Keratinocyte (primary cell): Measurements from ENCODE around the gene CACNG4. TPM values are rescaled to one million over a fixed set of nuclear protein-coding genes. Genes with fewer than 3 reads are reported as not detected.

Source experiments
- DNase-seq: peaks from one replicate; pipeline ENCODE4 v3.0.0-alpha.2; 2011; ENCODE audit warnings: low read depth, missing footprints, low spot score
- FAIRE-seq: peaks from 2 replicates; lab custom pipeline; 2011; peaks lifted over from hg19 to GRCh38; lab: Jason Lieb, UNC
- H2AFZ ChIP-seq: 2 replicates; pipeline ENCODE4 v1.6.0; 2012; ENCODE audit warnings: low read length, control low read depth, inconsistent platforms; ENCODE audit not compliant: control insufficient read depth
- H3K27ac ChIP-seq: 2 replicates; pipeline ENCODE4 v1.5.1; 2011; ENCODE audit warnings: low read length; ENCODE audit not compliant: control insufficient read depth, insufficient read depth
- H3K27me3 ChIP-seq: 3 replicates; pipeline ENCODE4 v1.6.0; 2011; ENCODE audit warnings: low read length; ENCODE audit not compliant: control insufficient read depth, insufficient read depth; ENCODE audit errors: extremely low read depth
- H3K36me3 ChIP-seq, 2 experiments: 2 replicates in 1 of 2; 3 replicates in 1 of 2; pipeline ENCODE4 v1.5.1; 2011; ENCODE audit warnings: low read length in 2 of 2, mild to moderate bottlenecking in 1 of 2; ENCODE audit not compliant: control insufficient read depth in 2 of 2, insufficient read depth in 2 of 2; ENCODE audit errors: extremely low read depth in 1 of 2
- H3K4me1 ChIP-seq: 3 replicates; pipeline ENCODE4 v1.5.1; 2011; ENCODE audit warnings: low read length; ENCODE audit not compliant: control insufficient read depth, insufficient read depth; ENCODE audit errors: extremely low read depth
- H3K4me2 ChIP-seq: 3 replicates; pipeline ENCODE4 v1.6.0; 2011; ENCODE audit warnings: low read depth, low read length; ENCODE audit not compliant: control insufficient read depth, insufficient read depth; ENCODE audit errors: extremely low read depth
- H3K4me3 ChIP-seq, 3 experiments: fragments of 200-600 bp in 1 of 3; sonication (generic) in 1 of 3; 2 replicates in 2 of 3; 3 replicates in 1 of 3; pipeline ENCODE4 v1.5.1; 2011 to 2016; ENCODE audit warnings: low read length in 3 of 3, mild to moderate bottlenecking in 3 of 3, control low read depth in 2 of 3, inconsistent platforms in 1 of 3, low read depth in 1 of 3, mixed read lengths in 1 of 3, mixed run types in 1 of 3, moderate library complexity in 1 of 3; ENCODE audit not compliant: control insufficient read depth in 2 of 3, insufficient read depth in 2 of 3; ENCODE audit errors: extremely low read depth in 1 of 3
- H3K79me2 ChIP-seq: 2 replicates; pipeline ENCODE4 v1.6.0; 2012; ENCODE audit warnings: low read length; ENCODE audit not compliant: control insufficient read depth, insufficient read depth
- H3K9ac ChIP-seq: 3 replicates; pipeline ENCODE4 v1.6.0; 2011; ENCODE audit warnings: low read length; ENCODE audit not compliant: control insufficient read depth, insufficient read depth; ENCODE audit errors: extremely low read depth
- H3K9me1 ChIP-seq: 3 replicates; pipeline ENCODE4 v1.6.0; 2011; ENCODE audit warnings: low read length; ENCODE audit not compliant: control insufficient read depth, insufficient read depth; ENCODE audit errors: extremely low read depth
- H3K9me3 ChIP-seq: 2 replicates; pipeline ENCODE4 v1.5.1; 2012; ENCODE audit warnings: low read depth, low read length; ENCODE audit not compliant: control insufficient read depth
- H4K20me1 ChIP-seq: 3 replicates; pipeline ENCODE4 v1.6.0; 2011; ENCODE audit warnings: low read length; ENCODE audit not compliant: control insufficient read depth, insufficient read depth; ENCODE audit errors: extremely low read depth
- CTCF ChIP-seq, 3 experiments: IDR thresholded peaks in 1 of 3; conservative IDR thresholded peaks in 1 of 3; optimal IDR thresholded peaks in 1 of 3; 2 replicates in 2 of 3; 3 replicates in 1 of 3; pipeline versions ENCODE3 to v1.5.1; 2011; ENCODE audit warnings: low read length in 3 of 3, mild to moderate bottlenecking in 3 of 3, moderate library complexity in 2 of 3, control low read depth in 1 of 3, inconsistent platforms in 1 of 3; ENCODE audit not compliant: insufficient read depth in 2 of 3; ENCODE audit errors: extremely low read depth in 1 of 3
- EZH2 ChIP-seq: IDR thresholded peaks from one replicate; pipeline ENCODE4 v1.6.1; 2012; ENCODE audit warnings: inconsistent platforms, mild to moderate bottlenecking, low read length, moderate library complexity
- dilution Hi-C: fragments of 300-500 bp; cut with MboI; formaldehyde crosslinking; loops from one replicate; pipeline ENCODE4 v1.7.0; 2020; ENCODE audit warnings: low sequenced_read_pairs; ENCODE audit not compliant: extremely low pct_ligation_motif_present
- polyA plus RNA-seq, 5 experiments: library from polyadenylated mRNA; depleted of rRNA in 3 of 5; stranded (reverse) in 3 of 5; stranded (forward) in 1 of 5; unstranded in 1 of 5; fragments of >200 nt; gene quantifications; 1 replicate in 1 of 5; 2 replicates in 3 of 5; 3 replicates in 1 of 5; pipeline versions ENCODE4 v1.2.1 to v1.2.3, GENCODE V29; 2011 to 2012; ENCODE audit warnings: missing spikeins in 2 of 5, low read depth in 1 of 5, low replicate concordance in 1 of 5

CACNG4 gene
- polyA plus RNA-seq, 1 donor (not counting 4 experiments of a cell fraction or from before 2014, with no cell fraction given), result not detected

GRCh38 chr17:67074781-67075180 is 110.3 kb downstream of the CACNG4 start:
- TF ChIP-seq EZH2, result no peak
- TF ChIP-seq CTCF (optimal IDR thresholded peaks at IDR 0.05 in 1 of 3, IDR thresholded peaks at IDR 0.05 in 1 of 3, conservative IDR thresholded peaks at IDR 0.05 in 1 of 3; ENCODE audit: extremely low read depth in 1 of 3, insufficient read depth in 2 of 3, low read length in 3 of 3), result no peak
- no peaks in the 10 kb centered on the region for H4K20me1 ChIP-seq
- no peak overlapping the region for H3K4me2 ChIP-seq
- H3K27ac ChIP-seq, result no peak overlapping the region
- H3K4me1 ChIP-seq, result no peaks in the 10 kb centered on the region
- no peak overlapping the region for H3K9ac ChIP-seq
- H3K9me3 ChIP-seq, result no peaks in the 10 kb centered on the region
- no peaks in the 10 kb centered on the region for H3K79me2 ChIP-seq
- H3K27me3 ChIP-seq, result no peaks in the 10 kb centered on the region
- no peak for FAIRE-seq
- no peaks in the 10 kb centered on the region for H3K9me1 ChIP-seq
- H3K36me3 ChIP-seq, result peaks cover 0 to 6% of the 10 kb centered on the region in 2 experiments
- DNase-seq, result no peak
- dilution Hi-C loops, result no loop called here
- H3K4me3 ChIP-seq, result no peak overlapping the region
- H2AFZ ChIP-seq, result no peak overlapping the region

GRCh38 chr17:67076290-67076689 is 111.8 kb downstream of the CACNG4 start:
- Histone ChIP-seq H3K27me3 (no peaks in the 10 kb centered on the region), H3K4me1 (no peaks in the 10 kb centered on the region), H3K9ac (no peak overlapping the region), H3K36me3 (peaks cover 0 to 6% of the 10 kb centered on the region in 2 experiments), H3K9me1 (no peaks in the 10 kb centered on the region), H3K27ac (no peak overlapping the region), H4K20me1 (no peaks in the 10 kb centered on the region), H3K4me3 (no peak overlapping the region), H3K9me3 (no peaks in the 10 kb centered on the region), H3K4me2 (no peak overlapping the region), H2AFZ (no peak overlapping the region), H3K79me2 (no peaks in the 10 kb centered on the region)
- FAIRE-seq (no peak), DNase-seq (no peak)
- dilution Hi-C loops, result no loop called here
- TF ChIP-seq CTCF (optimal IDR thresholded peaks at IDR 0.05 in 1 of 3, IDR thresholded peaks at IDR 0.05 in 1 of 3, conservative IDR thresholded peaks at IDR 0.05 in 1 of 3; ENCODE audit: extremely low read depth in 1 of 3, insufficient read depth in 2 of 3, low read length in 3 of 3), result no peak
- TF ChIP-seq EZH2, result no peak
